ENCODE measurements around the gene DCAF6. TPM values are rescaled to one million over a fixed set of nuclear protein-coding genes. Genes with fewer than 3 reads are reported as not detected.

DCAF6 gene
- total RNA-seq, 2 donors from 2014 or later: 30.7 to 42.8 TPM

GRCh38 chr1:168098534-168099320 lies 162.2 kb downstream of the DCAF6 start:
- Histone ChIP-seq H3K4me1 (no peaks in the 10 kb centered on the region), H3K4me3 (no peak overlapping the region), H3K27ac (no peak overlapping the region), H3K9me3 (no peaks in the 10 kb centered on the region), H3K27me3 (no peaks in the 10 kb centered on the region), H3K36me3 (replicated peaks in 1 of 2; ENCODE audit: insufficient read depth in 1 of 2, low read depth in 2 of 2) (no peaks in the 10 kb centered on the region)
- DNase-seq: no peak
- 93% methylated on average over 15 of the region's 15 CpGs for WGBS, 2 donors
- no peak for TF ChIP-seq CTCF (IDR thresholded peaks at IDR 0.05)
- no peak for ATAC-seq
- intact Hi-C loops (cut with DNase I): no loop called here

GRCh38 chr1:168099337-168099801 lies 162.9 kb downstream of the DCAF6 start:
- Histone ChIP-seq H3K4me3 (no peak overlapping the region), H3K27ac (no peak overlapping the region), H3K4me1 (no peaks in the 10 kb centered on the region), H3K36me3 (replicated peaks in 1 of 2; ENCODE audit: insufficient read depth in 1 of 2, low read depth in 2 of 2) (no peaks in the 10 kb centered on the region), H3K9me3 (no peaks in the 10 kb centered on the region), H3K27me3 (no peaks in the 10 kb centered on the region)
- no peak for TF ChIP-seq CTCF (IDR thresholded peaks at IDR 0.05)
- TF ChIP-seq POLR2A (IDR thresholded peaks at IDR 0.05): no peak
- ATAC-seq: no peak
- DNase-seq: no peak
- 81 to 88% methylated on average over 7 of the region's 7 CpGs for WGBS, 2 donors
- intact Hi-C loops (cut with DNase I): no loop called here

GRCh38 chr1:168100315-168101002 lies 164.0 kb downstream of the DCAF6 start:
- H3K9me3 ChIP-seq: no peaks in the 10 kb centered on the region
- intact Hi-C loops (cut with DNase I): no loop called here
- no peak for DNase-seq
- H3K4me3 ChIP-seq: no peak overlapping the region
- no peaks in the 10 kb centered on the region for H3K4me1 ChIP-seq
- H3K36me3 ChIP-seq (replicated peaks in 1 of 2; ENCODE audit: insufficient read depth in 1 of 2, low read depth in 2 of 2): no peaks in the 10 kb centered on the region
- TF ChIP-seq CTCF (IDR thresholded peaks at IDR 0.05) (no peak), POLR2A (IDR thresholded peaks at IDR 0.05) (no peak)
- no peaks in the 10 kb centered on the region for H3K27me3 ChIP-seq
- ATAC-seq: no peak
- WGBS, 2 donors: 91 to 95% methylated on average over 7 of the region's 7 CpGs
- no peak overlapping the region for H3K27ac ChIP-seq

- H3K9me3 ChIP-seq: no peaks in the 10 kb centered on the region
- 91 to 92% methylated on average over 7 to 8 of the region's 8 CpGs for WGBS, 2 donors
- ATAC-seq: no peak
- no peak for DNase-seq
- intact Hi-C loops (cut with DNase I): no loop called here
- no peaks in the 10 kb centered on the region for H3K27me3 ChIP-seq
- no peaks in the 10 kb centered on the region for H3K4me1 ChIP-seq
- no peak overlapping the region for H3K4me3 ChIP-seq
- H3K27ac ChIP-seq: no peak overlapping the region
- TF ChIP-seq CTCF (IDR thresholded peaks at IDR 0.05) (no peak), POLR2A (IDR thresholded peaks at IDR 0.05) (no peak)
- H3K36me3 ChIP-seq (replicated peaks in 1 of 2; ENCODE audit: insufficient read depth in 1 of 2, low read depth in 2 of 2): no peaks in the 10 kb centered on the region
Measured at GRCh38 chr1:168101336-168101735, 164.9 kb downstream of the DCAF6 start.
